Sigmoid colon (tissue), 7 donors: Measurements from ENCODE around the gene SEZ6L2. TPM values are rescaled to one million over a fixed set of nuclear protein-coding genes. Genes with fewer than 3 reads are reported as not detected.

Experiments
- DNase-seq: peaks from one replicate; pipeline ENCODE4 v3.0.0-alpha.2; 2019
- H3K27ac ChIP-seq, 4 donors: fragments of 200-600 bp; sonication (generic); one replicate each; pipeline ENCODE4 v1.5.1; 2016 to 2019; ENCODE audit warnings: mild to moderate bottlenecking in 1 of 4
- H3K27me3 ChIP-seq, 3 donors: fragments of 200-600 bp; sonication (generic); one replicate each; pipeline ENCODE4 v1.5.1; 2019; ENCODE audit warnings: mild to moderate bottlenecking in 1 of 3
- H3K36me3 ChIP-seq, 4 donors: fragments of 200-600 bp; sonication (generic); one replicate each; pipeline ENCODE4 v1.5.1; 2016 to 2019
- H3K4me1 ChIP-seq, 4 donors: fragments of 200-600 bp; sonication (generic); one replicate each; pipeline ENCODE4 v1.5.1; 2017 to 2019
- H3K4me3 ChIP-seq, 4 donors: fragments of 200-600 bp; sonication (generic); one replicate each; pipeline ENCODE4 v1.5.1; 2017 to 2019; ENCODE audit warnings: mild to moderate bottlenecking in 2 of 4, moderate library complexity in 1 of 4
- H3K9me3 ChIP-seq, 4 donors: fragments of 200-600 bp in 3 of 4; sonication (generic) in 3 of 4; one replicate each; pipeline versions ENCODE4 v1.5.1 to v1.6.1; 2013 to 2019
- CTCF ChIP-seq, 4 experiments: fragments of 450-650 bp in 3 of 4; fragments of 200-600 bp in 1 of 4; IDR thresholded peaks; one replicate each; pipeline ENCODE4 v1.5.1; 2016 to 2019; ENCODE audit warnings: antibody characterized with exemption in 4 of 4, mild to moderate bottlenecking in 3 of 4, moderate library complexity in 2 of 4
- EP300 ChIP-seq, 4 donors: sonication (generic); formaldehyde crosslinking; IDR thresholded peaks; one replicate each; pipeline ENCODE4 v1.6.1; 2017; ENCODE audit warnings: antibody characterized with exemption in 4 of 4
- POLR2A ChIP-seq, 2 donors: fragments of 450-650 bp; IDR thresholded peaks; one replicate each; pipeline ENCODE4 v1.6.1; 2016; ENCODE audit warnings: antibody characterized with exemption in 2 of 2, mild to moderate bottlenecking in 2 of 2, moderate library complexity in 2 of 2
- POLR2AphosphoS5 ChIP-seq, 4 donors: sonication (generic); formaldehyde crosslinking; IDR thresholded peaks; one replicate each; pipeline ENCODE4 v1.6.1; 2017; ENCODE audit warnings: antibody characterized with exemption in 4 of 4
- WGBS, 2 donors: extraction: QIAGEN DNeasy Blood & Tissue Kit; methylation state at CpG; one replicate each; pipeline ENCODE4 v1.1.7; 2013; 5-methylcytosine and 5-hydroxymethylcytosine counted together
- intact Hi-C: fragments of 100-400 bp; cut with DNase I; formaldehyde crosslinking; loops from one replicate; pipeline ENCODE4 v1.15.1; 2023
- polyA plus RNA-seq, 3 donors: library from polyadenylated mRNA; stranded (reverse); fragments of 200-250 nt; gene quantifications; one replicate each; pipeline ENCODE4 v1.2.3, GENCODE V29; 2013
- total RNA-seq, 4 donors: library from RNA; depleted of rRNA; stranded (reverse); fragments of >200 nt; gene quantifications; one replicate each; pipeline ENCODE4 v1.1.0, GENCODE V29; 2016
- donor health status: healthy with polysubstance abuse.
- donor health status: Bipolar disorder and iron deficiency.
- donor health status: healthy.

Gene SEZ6L2
- total and polyA plus RNA-seq, 7 donors, result 0.60 to 9.1 (median 1.6) TPM

GRCh38 chr16:29922986-29923501 is 23.7 kb upstream of the SEZ6L2 start:
- H3K36me3 ChIP-seq, result peaks cover 0 to 49% (median 13%) of the 10 kb centered on the region in 4 donors
- TF ChIP-seq POLR2AphosphoS5 (IDR thresholded peaks at IDR 0.05), result no peak
- TF ChIP-seq EP300 (IDR thresholded peaks at IDR 0.05), result no peak
- no peak for TF ChIP-seq CTCF (IDR thresholded peaks at IDR 0.05)
- TF ChIP-seq POLR2A (IDR thresholded peaks at IDR 0.05), result no peak
- intact Hi-C loops, result no loop called here
- DNase-seq, result peak; percentile 47
- H3K4me3 ChIP-seq, result no peak overlapping the region
- no peaks in the 10 kb centered on the region for H3K27me3 ChIP-seq
- H3K27ac ChIP-seq, result no peak overlapping the region
- H3K4me1 ChIP-seq, result peaks cover 0 to 27% (median 22%) of the 10 kb centered on the region in 4 donors
- WGBS, 2 donors, result 97 to 98% methylated on average over 12 of the region's 12 CpGs
- H3K9me3 ChIP-seq, result no peaks in the 10 kb centered on the region

GRCh38 chr16:29922326-29922725 is 23.0 kb upstream of the SEZ6L2 start:
- TF ChIP-seq EP300 (IDR thresholded peaks at IDR 0.05) (no peak), POLR2AphosphoS5 (IDR thresholded peaks at IDR 0.05) (no peak), CTCF (IDR thresholded peaks at IDR 0.05) (no peak), POLR2A (IDR thresholded peaks at IDR 0.05) (no peak)
- intact Hi-C loops, result no loop called here
- WGBS, 2 donors, result 96 to 98% methylated on average over 2 of the region's 2 CpGs
- Histone ChIP-seq H3K4me3 (no peak overlapping the region), H3K36me3 (peaks cover 0 to 49% (median 13%) of the 10 kb centered on the region in 4 donors), H3K27me3 (no peaks in the 10 kb centered on the region), H3K4me1 (peaks cover 0 to 23% (median 20%) of the 10 kb centered on the region in 4 donors), H3K9me3 (no peaks in the 10 kb centered on the region), H3K27ac (no peak overlapping the region)
- DNase-seq, result no peak

GRCh38 chr16:29921034-29921385 is 21.7 kb upstream of the SEZ6L2 start:
- H3K4me3 ChIP-seq, result no peak overlapping the region
- H3K36me3 ChIP-seq, result peaks cover 0 to 49% (median 13%) of the 10 kb centered on the region in 4 donors
- intact Hi-C loops, result no loop called here
- H3K9me3 ChIP-seq, result no peaks in the 10 kb centered on the region
- TF ChIP-seq CTCF (IDR thresholded peaks at IDR 0.05), result no peak
- no peak for TF ChIP-seq POLR2A (IDR thresholded peaks at IDR 0.05)
- no peak for TF ChIP-seq POLR2AphosphoS5 (IDR thresholded peaks at IDR 0.05)
- no peak for TF ChIP-seq EP300 (IDR thresholded peaks at IDR 0.05)
- H3K4me1 ChIP-seq, result peaks cover 0 to 16% (median 12%) of the 10 kb centered on the region in 4 donors
- no peaks in the 10 kb centered on the region for H3K27me3 ChIP-seq
- H3K27ac ChIP-seq, result no peak overlapping the region
- WGBS, 2 donors, result 75 to 89% methylated on average over 3 of the region's 3 CpGs
- no peak for DNase-seq

- Histone ChIP-seq H3K4me3 (no peak overlapping the region), H3K36me3 (peaks cover 0 to 49% (median 13%) of the 10 kb centered on the region in 4 donors), H3K4me1 (peaks cover 0 to 14% (median 11%) of the 10 kb centered on the region in 4 donors), H3K27me3 (no peaks in the 10 kb centered on the region), H3K9me3 (no peaks in the 10 kb centered on the region), H3K27ac (no peak overlapping the region)
- WGBS, 2 donors, result 66 to 87% methylated on average over 6 of the region's 6 CpGs
- TF ChIP-seq EP300 (IDR thresholded peaks at IDR 0.05) (no peak), POLR2AphosphoS5 (IDR thresholded peaks at IDR 0.05) (no peak), POLR2A (IDR thresholded peaks at IDR 0.05) (no peak), CTCF (IDR thresholded peaks at IDR 0.05) (no peak)
- intact Hi-C loops, result no loop called here
- DNase-seq, result no peak
Measured at GRCh38 chr16:29920288-29921033, 21.1 kb upstream of the SEZ6L2 start.
